SK-N-SH (cell line): ENCODE data around the gene MYO9B.

ENCODE experiments used
- CTCF ChIP-seq: fragments of 200-600 bp; sonication (generic); IDR thresholded peaks from 2 replicates; pipeline ENCODE4 v1.6.1; 2017; ENCODE audit warnings: antibody characterized with exemption, mild to moderate bottlenecking, moderate library complexity
- EP300 ChIP-seq, 2 experiments: IDR thresholded peaks; 2 replicates each; pipeline versions ENCODE4 v1.4.0 to v1.6.1; 2012; ENCODE audit warnings: borderline replicate concordance in 1 of 2, low read depth in 1 of 2, low read length in 1 of 2
- IRF3 ChIP-seq: fragments of 150-350 bp; IDR thresholded peaks from 2 replicates; pipeline ENCODE4 v1.6.1; 2016; ENCODE audit warnings: mild to moderate bottlenecking, low read depth, low read length
- RAD21 ChIP-seq: IDR thresholded peaks from 2 replicates; pipeline ENCODE4 v1.6.1; 2012; ENCODE audit warnings: mild to moderate bottlenecking, low read length
- TEAD4 ChIP-seq: IDR thresholded peaks from 2 replicates; pipeline ENCODE4 v1.4.0; 2012; ENCODE audit warnings: mild to moderate bottlenecking, borderline replicate concordance; ENCODE audit not compliant: insufficient read depth

GRCh38 chr19:17037966-17038500 lies 37.5 kb upstream of the MYO9B start:
- TF ChIP-seq CTCF (no peak), EP300 (IDR thresholded peaks at IDR 0.05; ENCODE audit: borderline replicate concordance in 1 of 2, low read depth in 1 of 2, low read length in 1 of 2) (no peak), IRF3 (no peak), TEAD4 (no peak), RAD21 (no peak)
